HG03066 (cell line): Measurements from ENCODE around the gene BPHL.
"Not testable (repeated sequence)": the region's sequence is repeated elsewhere in the genome, so short reads cannot be mapped to it uniquely, and the experiment has no call there.

Experiments used
- ATAC-seq: cut with Tn5 transposase; IDR thresholded peaks from one replicate; pipeline ENCODE4 v1.9.1; 2021; ENCODE audit warnings: low read depth; ENCODE audit not compliant: unreplicated experiment

BPHL gene

GRCh38 chr6:3119040-3119723 lies 671 bp downstream of the BPHL start:
- ATAC-seq: peak; percentile 17

- ATAC-seq: no peak
Measured at GRCh38 chr6:3120765-3121089, 2.2 kb downstream of the BPHL start.

DNA sequence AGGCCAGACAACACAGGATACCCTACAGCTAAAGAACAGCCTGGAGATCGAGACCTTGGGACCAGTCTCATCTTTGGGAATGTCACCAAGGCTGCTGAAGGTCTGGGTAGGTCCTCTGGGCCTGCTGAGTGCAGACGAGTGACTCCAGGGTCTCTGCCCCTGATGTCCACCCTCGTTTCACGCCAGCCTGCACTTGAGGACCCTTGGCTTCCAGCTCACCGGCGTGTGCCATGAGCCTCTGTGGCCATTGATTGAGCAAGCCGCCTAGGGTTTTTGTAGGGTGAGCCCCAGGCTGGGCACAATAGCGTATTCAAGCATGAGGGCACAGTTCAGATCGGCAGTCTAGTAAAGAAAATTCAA lies 4.3 kb downstream of the BPHL start:
- ATAC-seq: no peak

DNA sequence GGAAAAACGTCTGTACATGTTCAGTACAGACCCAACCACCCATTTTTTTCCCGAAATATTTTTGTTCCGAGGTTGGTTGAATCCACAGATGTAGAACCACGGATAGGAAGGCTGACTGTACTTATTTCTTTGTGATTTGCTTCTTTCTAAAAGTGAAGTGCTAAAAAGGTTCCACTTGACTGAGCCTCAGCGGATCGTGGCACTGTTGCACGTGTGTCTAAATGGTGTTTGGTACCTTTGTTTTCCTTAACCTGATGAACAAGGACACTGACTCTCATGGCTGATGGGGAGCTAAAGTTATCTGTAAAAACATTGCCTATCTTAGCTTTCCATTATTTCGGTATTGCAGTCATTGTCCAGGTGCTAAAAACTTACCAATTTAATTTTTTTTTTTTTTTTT lies 6.2 kb downstream of the BPHL start:
- no peak for ATAC-seq

DNA sequence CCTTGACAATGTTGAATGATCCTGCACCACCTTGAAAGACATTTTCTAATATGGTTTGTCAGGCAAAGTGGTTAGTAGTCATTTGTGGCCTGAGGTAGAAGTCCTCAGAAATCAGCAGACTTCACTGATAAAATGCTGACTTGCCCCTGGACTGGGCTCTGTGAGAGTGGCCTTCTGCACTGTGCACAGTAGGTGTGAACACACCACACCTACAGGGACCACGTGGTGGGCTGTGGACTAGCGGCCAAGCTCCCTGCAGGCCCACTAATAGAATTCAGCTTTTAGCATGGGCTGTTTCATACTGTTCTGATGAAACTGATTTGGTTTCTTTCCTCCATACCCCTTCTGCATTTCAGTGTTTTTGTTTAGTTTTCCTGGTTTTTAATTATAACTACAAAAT lies 7.3 kb downstream of the BPHL start:
- ATAC-seq: no peak

GRCh38 chr6:3128356-3129108 lies 10.0 kb downstream of the BPHL start:
- ATAC-seq: no peak

- ATAC-seq: no peak
Measured at GRCh38 chr6:3131695-3132094, 13.2 kb downstream of the BPHL start.

- ATAC-seq: no peak
Measured at GRCh38 chr6:3133515-3133914, 15.0 kb downstream of the BPHL start.

- ATAC-seq: no peak
Measured at GRCh38 chr6:3135668-3136291, 17.3 kb downstream of the BPHL start.

DNA sequence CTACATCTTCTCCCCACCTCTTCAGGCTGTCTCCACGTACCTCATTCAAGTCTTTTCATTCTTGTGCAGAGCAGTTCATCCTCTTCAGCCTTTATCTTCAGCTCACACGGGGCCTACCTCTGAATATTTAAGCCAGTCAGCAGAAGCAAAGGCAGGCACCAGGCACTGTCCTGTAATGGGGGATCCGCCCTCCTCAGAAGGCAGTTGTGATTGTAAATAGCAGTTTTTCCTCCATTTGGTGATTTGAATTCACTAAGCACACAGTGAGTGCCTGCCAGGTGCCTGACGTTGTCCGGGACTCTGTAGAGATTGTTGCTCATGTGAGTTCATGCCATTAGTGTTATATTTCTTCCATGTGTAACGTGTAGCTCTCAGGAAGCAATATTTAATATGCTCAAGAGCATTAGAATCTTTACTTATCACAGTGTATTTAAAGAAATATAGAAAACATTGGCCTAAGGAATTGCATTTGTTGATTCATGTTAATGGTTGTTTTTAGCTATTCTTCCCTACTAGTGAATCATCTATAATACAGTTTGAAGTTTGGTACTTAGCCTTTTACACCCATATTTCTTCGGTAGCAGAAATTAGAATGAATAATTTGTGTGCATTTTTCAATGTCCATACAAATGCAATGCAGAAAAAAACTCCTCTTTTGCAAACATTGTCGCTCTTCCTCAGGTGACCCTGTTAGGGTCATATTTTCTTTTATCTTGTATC lies 17.9 kb downstream of the BPHL start:
- no peak for ATAC-seq

DNA sequence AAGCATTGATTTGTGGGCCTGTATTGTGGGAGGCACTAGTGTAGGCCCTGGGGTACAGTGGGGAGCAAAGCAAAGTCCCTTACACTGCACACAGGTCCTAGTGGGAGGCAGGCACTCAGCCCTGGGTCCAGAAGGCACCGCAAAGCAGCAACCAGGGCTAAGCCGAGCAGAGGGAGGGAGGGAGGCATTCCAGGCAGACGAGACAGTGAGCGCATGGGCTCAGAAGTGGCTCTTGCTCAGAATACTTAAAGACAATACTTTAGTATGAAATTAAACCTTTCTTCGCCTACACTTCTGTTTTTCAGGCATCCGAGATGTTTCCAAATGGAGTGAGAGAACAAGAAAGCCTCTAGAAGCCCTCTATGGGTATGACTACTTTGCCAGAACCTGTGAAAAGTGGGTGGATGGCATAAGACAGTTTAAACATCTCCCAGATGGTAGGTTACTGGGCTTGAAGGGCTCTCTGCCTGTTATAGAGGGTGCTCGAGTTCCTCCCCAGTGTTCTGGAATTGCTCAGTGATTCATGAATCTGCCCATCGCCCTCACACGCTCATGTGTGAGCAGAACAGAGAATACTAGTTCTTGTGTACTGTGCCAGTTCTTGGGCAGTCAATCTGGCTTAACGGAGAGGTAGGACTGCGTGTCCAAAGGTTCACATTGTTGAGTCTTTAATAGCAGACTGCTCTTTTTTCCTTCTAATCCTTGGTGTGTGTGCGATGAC lies 18.7 kb downstream of the BPHL start:
- ATAC-seq: no peak

DNA sequence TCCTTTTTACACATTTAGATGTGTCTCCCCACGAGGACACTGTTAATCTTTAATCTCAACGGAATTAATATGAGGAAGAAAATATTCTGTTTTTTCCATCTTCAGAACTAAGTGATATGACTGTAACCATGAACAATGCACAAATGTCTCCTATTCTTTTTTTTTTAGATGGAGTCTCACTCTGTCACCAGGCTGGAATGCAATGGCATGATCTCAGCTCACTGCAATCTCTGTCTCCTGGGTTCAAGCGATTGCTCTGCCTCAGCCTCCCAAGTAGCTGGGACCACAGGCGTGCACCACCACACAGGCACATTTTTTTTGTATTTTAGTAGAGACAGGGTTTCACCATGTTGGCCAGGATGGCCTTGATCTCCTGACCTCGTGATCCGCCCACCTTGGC lies 19.4 kb downstream of the BPHL start:
- ATAC-seq: not testable (repeated sequence)

DNA sequence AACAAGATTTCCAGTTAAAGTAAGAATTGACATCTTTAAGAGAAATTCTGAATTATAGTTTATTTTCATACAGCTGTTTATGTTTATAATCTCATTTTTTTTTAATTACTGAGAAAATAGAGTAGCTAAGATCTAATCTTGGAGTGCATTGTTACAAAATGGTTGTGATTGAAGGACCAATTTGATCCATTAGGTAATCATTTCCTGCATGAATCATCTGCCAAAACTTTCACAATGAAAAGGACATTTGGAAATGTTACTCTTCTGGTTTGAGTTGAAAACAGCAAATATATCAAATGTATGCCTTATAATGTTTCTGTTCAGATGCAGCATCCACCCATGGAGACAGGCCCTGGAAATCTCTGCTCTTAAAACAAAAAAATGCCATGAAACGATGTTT lies 19.8 kb downstream of the BPHL start:
- no peak for ATAC-seq

- ATAC-seq: no peak
Measured at GRCh38 chr6:3139090-3139903, 20.8 kb downstream of the BPHL start.

GRCh38 chr6:3140201-3140600 lies 21.7 kb downstream of the BPHL start:
- ATAC-seq: no peak

DNA sequence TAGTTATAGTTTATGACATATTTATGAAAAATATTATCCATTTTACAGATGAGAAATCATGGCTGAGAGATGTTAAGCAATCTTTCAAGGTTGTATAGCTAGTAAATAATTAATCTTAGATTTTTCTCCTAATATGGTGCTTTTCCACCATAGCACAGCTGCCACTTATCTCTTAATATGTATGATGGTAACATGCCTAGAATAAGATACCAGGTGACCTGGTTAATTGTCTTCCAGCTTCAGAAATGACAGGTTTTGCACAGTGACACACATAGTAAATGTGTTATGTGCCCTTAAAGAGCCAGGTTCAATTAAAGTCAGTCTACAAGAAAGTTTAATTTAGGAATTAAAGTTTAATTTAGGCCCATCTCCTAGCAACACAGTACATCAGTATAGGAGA lies 24.0 kb downstream of the BPHL start:
- ATAC-seq: no peak

DNA sequence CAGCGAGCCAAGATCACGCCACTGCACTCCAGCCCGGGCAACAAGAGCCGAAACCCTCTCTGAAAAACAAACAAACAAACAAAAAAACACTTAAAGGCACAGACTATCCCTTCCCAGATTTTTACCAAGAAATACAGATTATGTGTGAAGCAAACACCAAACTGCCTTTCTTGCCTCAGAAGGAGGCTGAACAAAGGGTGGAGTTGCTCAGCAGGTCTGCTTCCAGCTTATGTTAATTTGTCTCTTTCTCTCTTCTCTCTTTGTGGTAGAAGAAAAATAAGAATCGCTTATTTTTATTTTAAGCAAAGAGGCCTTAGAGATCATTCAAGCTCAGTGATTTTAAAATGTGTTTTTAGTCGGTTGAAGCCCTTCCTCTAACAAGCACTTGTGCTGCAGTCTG lies 24.6 kb downstream of the BPHL start:
- no peak for ATAC-seq

- ATAC-seq: no peak
Measured at GRCh38 chr6:3144571-3144970, 26.1 kb downstream of the BPHL start.

- no peak for ATAC-seq
Measured at GRCh38 chr6:3147914-3148757, 29.6 kb downstream of the BPHL start.
